NT2/D1 (cell line): ENCODE measurements around the gene GRK2.
A peak's percentile ranks its signal among the peaks of the same experiment; 100 is the strongest.

Source experiments
- DNase-seq: peaks from one replicate; pipeline ENCODE4 v3.0.0-alpha.2; 2011; ENCODE audit warnings: low read depth, low spot score
- H3K27me3 ChIP-seq: 2 replicates; pipeline ENCODE4 v1.6.0; 2011; ENCODE audit warnings: mild to moderate bottlenecking; ENCODE audit not compliant: insufficient read length, insufficient read depth
- H3K36me3 ChIP-seq: 2 replicates; pipeline ENCODE4 v1.6.1; 2011; ENCODE audit warnings: mild to moderate bottlenecking, low read length, mixed read lengths; ENCODE audit not compliant: insufficient read depth, insufficient read length
- H3K4me1 ChIP-seq: 2 replicates; pipeline ENCODE4 v1.5.1; 2011; ENCODE audit not compliant: insufficient read depth, insufficient read length
- H3K4me3 ChIP-seq: 2 replicates; pipeline ENCODE4 v1.5.1; 2011; ENCODE audit warnings: low read depth; ENCODE audit not compliant: insufficient read length
- H3K9ac ChIP-seq: 2 replicates; pipeline ENCODE4 v1.6.0; 2011; ENCODE audit warnings: low read depth; ENCODE audit not compliant: insufficient read length
- H3K9me3 ChIP-seq: 2 replicates; pipeline ENCODE4 v1.5.1; 2011; ENCODE audit warnings: mild to moderate bottlenecking, low read length; ENCODE audit not compliant: insufficient read depth
- SUZ12 ChIP-seq: IDR thresholded peaks from 2 replicates; pipeline ENCODE4 v1.6.1; 2011; ENCODE audit not compliant: insufficient read length, insufficient read depth; ENCODE audit errors: extremely low read depth
- YY1 ChIP-seq: IDR thresholded peaks from 2 replicates; pipeline ENCODE4 v1.6.1; 2011; ENCODE audit not compliant: insufficient read length, insufficient read depth
- ZNF274 ChIP-seq: IDR thresholded peaks from 2 replicates; pipeline ENCODE4 v1.6.1; 2011; ENCODE audit warnings: mild to moderate bottlenecking, low read depth, low read length

The GRK2 gene

DNA sequence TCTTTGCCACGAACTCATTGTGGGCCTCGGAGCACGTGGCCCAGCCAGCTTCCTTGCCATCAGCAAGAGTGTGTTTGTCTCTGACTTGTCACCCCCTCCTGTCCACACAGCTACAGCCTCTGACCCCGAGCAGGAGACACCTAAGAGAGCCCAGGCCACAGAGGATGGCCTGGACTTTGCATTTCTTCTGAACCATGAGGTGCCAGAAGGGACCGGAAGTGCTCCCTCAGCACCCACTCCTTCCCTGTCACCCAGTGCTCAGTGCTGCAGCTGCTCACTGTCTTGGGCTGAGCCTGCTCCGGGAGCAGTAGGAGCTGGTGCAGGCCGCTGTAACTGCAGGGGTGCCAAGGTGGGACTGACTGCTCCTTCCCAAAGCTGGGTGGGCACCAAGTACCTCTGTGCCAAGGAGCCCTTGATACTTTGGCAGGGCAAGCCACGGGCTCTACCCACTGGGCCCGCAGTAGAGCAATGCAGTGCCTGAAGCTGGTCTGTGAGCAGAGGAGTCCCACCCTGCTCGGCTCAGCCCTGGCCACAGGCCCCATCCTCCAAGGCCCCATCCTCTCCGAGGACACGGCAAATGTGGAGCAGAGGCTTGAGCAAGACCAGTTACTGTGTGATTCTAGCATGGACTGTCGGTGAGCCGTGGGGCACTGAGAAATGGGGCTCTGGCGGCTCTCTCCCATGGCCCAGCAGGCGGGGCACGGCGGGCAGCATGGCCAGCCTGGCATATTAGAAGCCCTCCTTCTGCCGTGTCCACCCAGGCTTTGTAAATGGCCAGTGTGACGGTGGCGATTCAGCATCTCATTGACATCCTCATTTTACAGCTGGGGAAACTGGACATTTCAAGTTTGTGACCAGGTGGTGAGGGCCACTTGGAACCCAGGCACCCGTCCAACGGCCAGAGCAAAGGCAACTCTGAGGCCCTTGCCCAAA lies 6.3 kb downstream of the GRK2 start:
- Histone ChIP-seq H3K27me3 (no peaks in the 10 kb centered on the region), H3K4me1 (peaks cover 51% of the 10 kb centered on the region), H3K36me3 (peaks cover 73% of the 10 kb centered on the region), H3K9ac (no peak overlapping the region), H3K9me3 (no peaks in the 10 kb centered on the region), H3K4me3 (no peak overlapping the region)
- TF ChIP-seq SUZ12 (no peak), YY1 (no peak), ZNF274 (no peak)
- DNase-seq, result no peak

DNA sequence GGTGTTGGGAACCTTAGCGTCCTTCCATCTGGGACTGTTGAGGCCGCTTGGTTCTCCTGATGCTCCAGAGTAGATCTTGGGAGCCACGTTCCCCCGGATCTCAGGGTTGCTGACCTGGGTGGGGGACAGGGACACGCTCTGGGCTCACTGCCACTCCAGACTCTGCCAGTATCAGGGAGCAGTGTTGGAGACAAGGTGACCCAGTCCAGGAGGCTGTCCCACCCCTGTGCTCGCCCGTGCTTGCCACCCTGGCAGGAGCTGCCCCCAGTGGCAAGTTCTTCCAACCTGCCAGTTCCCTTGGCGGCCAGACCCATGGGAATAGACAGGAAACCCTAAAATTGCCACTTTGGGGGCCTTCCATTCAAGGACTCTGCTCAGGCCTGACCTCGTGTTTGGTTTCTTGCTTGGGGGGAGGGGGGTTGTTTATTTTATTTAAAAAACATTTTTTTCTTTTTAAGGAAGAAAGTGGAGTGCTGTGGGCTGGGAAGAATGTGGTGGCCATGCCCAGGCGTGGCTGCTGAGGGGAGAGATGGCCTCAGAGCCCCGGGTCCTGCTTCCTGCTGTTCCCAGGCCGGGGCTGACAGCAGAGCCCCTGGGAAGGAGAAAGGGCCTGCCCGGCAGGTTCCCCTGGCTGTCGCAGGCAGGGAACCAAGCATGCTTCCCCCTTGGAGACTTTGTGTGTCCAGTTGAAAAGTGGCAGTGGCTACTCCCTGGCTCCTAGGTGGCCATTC lies 7.2 kb downstream of the GRK2 start:
- no peak for DNase-seq
- Histone ChIP-seq H3K9me3 (no peaks in the 10 kb centered on the region), H3K27me3 (no peaks in the 10 kb centered on the region), H3K4me3 (no peak overlapping the region), H3K4me1 (peaks cover 53% of the 10 kb centered on the region), H3K9ac (peak overlapping the region; percentile 6), H3K36me3 (peaks cover 72% of the 10 kb centered on the region)
- TF ChIP-seq SUZ12, result no peak
- no peak for TF ChIP-seq ZNF274
- TF ChIP-seq YY1, result no peak

DNA sequence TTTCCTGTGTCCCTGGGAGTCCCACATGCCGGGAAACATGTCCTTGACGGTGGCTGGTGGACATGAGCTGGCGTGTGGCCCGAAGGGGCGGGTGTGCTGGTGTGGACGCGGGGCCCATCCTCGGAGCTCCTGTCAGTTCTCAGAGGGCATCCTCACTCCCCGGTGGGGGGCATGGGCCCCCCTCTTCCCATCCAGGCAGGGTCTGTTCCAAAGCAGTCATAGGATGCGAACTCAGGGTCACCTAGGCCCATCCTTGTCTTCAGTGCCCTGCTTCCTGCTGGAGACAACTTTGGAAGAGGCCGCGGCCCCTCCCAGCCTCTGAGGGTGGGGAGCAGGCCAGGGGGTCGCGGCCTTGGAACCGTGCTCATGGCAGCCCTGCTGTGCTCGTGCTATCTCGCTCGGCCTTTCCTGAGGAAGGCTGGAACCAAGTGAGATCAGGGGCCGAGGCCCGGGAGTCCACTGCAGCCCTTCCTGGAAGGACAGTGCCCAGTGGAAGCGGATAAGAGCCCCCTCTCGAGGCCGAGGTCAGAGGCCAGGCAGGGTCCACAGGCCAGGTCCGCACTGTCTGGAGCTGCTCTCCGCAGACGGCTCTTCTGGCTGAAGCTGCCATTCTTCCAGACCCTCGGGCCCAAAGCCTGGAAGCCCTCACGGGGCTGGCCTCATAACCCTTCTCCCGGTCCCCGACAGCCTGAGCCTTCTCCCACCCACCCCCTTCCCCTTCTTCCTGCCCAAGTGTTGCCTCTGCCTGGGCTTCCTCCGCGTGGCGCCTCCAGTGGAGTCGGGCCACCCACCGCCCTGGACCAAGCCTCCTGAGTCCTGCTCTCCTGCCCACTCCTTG lies 8.7 kb downstream of the GRK2 start:
- H3K9ac ChIP-seq, result peak overlapping the region; percentile 57
- peaks cover 40% of the 10 kb centered on the region for H3K4me1 ChIP-seq
- TF ChIP-seq YY1, result no peak
- DNase-seq, result no peak
- H3K4me3 ChIP-seq, result no peak overlapping the region
- H3K9me3 ChIP-seq, result no peaks in the 10 kb centered on the region
- H3K27me3 ChIP-seq, result no peaks in the 10 kb centered on the region
- peaks cover 73% of the 10 kb centered on the region for H3K36me3 ChIP-seq

DNA sequence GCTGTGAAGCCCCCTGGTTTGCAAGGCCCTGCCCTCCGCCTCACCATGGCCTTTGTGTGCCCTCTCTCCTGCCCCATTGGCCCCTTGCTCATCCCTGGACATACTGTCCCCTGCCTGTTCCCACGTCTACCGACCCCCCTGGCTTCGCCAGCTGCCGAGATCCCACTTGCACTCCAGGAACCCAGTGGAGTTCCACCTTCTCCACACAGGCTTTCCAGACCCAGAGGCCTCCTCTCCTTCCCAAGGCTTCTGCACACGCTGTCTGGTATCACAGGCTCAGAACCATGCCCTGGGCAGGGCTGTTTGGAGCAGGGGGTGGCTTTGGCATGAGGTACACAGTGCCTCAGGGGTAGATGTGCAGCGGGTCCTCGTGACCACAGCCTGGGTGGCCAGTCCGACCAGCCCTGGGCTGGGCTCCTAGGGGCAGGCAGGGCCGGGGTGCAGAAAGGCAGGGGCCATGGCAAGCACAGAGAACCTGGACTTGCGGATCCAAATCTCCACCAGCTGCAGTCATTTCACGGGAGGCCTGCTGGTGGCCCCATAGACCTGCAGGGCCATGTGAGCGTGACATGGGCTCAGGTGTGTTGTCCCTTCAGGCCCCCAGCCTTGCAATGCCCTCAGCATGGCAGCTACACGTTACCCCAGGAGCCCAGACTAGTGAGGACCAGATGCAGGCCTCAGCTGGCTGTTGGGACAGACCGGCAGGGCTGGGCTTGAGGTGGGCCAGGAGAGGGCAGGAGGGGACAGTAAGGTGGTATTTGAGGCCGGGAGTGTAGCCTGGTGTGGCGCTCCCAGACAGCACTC lies 9.5 kb downstream of the GRK2 start:
- no peak for DNase-seq
- Histone ChIP-seq H3K36me3 (peaks cover 81% of the 10 kb centered on the region), H3K4me1 (peaks cover 37% of the 10 kb centered on the region), H3K9me3 (no peaks in the 10 kb centered on the region), H3K9ac (peak overlapping the region; percentile 23), H3K4me3 (no peak overlapping the region), H3K27me3 (no peaks in the 10 kb centered on the region)
- TF ChIP-seq YY1 (no peak), ZNF274 (no peak), SUZ12 (no peak)

DNA sequence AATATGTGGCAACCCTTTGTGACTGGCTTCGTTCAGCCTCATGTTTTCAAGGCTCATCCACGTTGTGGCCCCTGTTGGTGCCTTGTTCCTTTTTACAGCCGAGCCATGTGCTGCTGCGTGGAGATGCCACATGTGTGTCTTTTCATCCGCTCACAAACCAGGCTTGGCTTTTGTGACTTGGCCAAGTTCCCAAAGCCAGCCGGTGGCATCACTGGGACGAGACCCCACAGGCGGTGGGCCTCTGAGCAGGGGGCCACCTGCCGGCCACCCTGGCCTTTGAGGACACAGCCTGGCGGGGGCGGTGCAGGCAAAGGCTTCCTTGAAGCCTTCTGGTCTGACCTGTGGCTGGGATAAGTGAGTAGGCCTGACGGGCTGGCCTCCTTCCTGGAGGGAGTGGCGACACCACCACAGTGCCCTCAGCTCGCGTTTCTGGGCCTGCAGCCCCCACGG lies 10.5 kb downstream of the GRK2 start:
- DNase-seq, result no peak
- TF ChIP-seq YY1 (no peak), ZNF274 (no peak), SUZ12 (no peak)
- peak overlapping the region; percentile 6 for H3K9ac ChIP-seq
- H3K36me3 ChIP-seq, result peaks cover 84% of the 10 kb centered on the region
- no peak overlapping the region for H3K4me3 ChIP-seq
- no peaks in the 10 kb centered on the region for H3K27me3 ChIP-seq
- peaks cover 28% of the 10 kb centered on the region for H3K4me1 ChIP-seq
- no peaks in the 10 kb centered on the region for H3K9me3 ChIP-seq

DNA sequence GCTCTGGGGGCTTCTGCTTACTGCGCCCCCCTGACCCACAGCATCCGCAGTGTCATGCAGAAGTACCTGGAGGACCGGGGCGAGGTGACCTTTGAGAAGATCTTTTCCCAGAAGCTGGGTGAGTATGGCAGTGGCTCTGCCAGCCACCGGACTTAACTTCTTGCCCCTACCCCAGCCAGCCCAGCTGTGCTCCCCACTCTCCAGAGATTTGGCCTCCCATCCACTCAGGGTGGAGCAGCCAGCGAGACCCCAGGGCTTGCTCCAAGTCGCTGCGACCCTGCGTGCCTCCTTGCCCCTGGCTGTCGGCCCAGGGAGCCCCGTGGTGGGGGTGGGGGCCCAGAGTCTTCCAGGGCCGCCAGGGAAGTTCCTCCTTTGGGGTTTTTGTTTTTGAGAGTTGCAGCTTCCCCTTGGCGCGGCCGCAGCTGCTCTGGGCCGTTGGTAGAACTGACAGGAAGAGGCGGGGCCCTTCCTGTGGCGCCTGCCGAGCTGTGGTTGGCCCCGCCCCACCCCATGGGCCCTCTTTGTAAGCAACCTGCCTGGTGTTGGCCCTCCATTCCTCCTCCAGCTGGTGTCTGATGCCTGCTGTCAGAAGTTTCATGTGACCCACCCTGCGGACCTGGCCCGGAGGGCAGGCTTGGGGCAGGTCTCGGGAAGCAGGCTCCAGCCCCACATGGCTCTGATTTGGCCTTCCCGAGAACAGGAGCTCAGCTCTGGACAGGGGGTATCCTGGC lies 11.1 kb downstream of the GRK2 start:
- no peak overlapping the region for H3K4me3 ChIP-seq

More for the DNA sequence above, 11.1 kb downstream of the GRK2 start:
- H3K9me3 ChIP-seq, result no peaks in the 10 kb centered on the region
- TF ChIP-seq YY1 (no peak), SUZ12 (no peak), ZNF274 (no peak)
- no peaks in the 10 kb centered on the region for H3K27me3 ChIP-seq
- peaks cover 84% of the 10 kb centered on the region for H3K36me3 ChIP-seq
- DNase-seq, result no peak
- H3K4me1 ChIP-seq, result peaks cover 27% of the 10 kb centered on the region
- peak overlapping the region; percentile 33 for H3K9ac ChIP-seq
